Measurements from ENCODE around the gene ARMC7. TPM values are rescaled to one million over a fixed set of nuclear protein-coding genes. Genes with fewer than 3 reads are reported as not detected.

Gene ARMC7
- total RNA-seq, 1 experiment from 2014 or later = 48.7 TPM

DNA sequence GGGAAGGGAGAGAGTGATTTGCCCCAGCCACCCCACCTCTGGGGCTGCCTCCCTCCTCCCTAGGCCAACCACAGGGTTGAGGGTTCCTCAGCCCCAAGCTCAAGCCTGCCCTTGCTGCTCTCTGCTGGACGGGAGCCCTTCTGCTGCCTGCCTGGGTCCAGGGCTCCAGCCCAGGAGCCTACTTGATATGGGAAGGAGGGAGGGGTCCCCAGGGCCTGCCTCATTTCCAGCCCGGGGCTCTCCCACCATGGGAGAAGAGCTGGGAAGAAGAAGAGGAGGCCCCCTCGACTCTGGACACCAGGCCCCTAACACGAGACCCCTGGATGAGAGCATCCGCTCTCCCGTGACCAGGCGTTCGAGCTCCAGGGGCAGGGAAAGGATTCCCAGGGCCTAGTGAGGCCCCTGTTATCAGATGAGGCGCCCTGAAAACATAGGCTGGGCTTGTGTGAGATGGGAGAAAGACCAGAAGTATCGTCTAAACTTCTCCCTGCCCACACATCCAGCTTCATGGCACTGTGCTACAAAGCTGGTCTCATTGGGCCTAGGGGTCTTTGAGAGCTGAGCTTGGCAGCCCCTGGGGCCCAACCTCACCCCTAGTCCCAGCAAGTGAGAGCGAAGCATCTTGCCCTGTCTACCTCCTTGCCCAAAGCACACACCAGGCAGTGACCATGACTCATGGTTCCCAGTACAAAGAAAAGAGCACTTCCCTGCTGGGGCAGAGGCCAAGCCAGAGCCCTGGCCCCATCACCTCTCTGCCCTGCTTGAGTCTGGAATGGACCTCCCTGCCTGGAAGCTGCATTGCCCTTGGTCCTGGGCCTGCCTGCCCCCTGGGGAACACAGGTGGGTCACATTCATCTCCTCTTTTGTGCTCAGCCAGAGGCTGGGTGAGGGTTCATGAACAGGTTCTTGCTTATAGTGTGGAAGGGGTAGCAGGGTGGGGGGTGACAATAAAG is 21.0 kb upstream of the ARMC7 start:
- DNase-seq (ENCODE audit: low read depth, low spot score) (no peak), ATAC-seq (peak; percentile 61)
- CTCF ChIA-PET = interaction anchor here (0.6 to 2.0 kb wide), 7 partner anchors 17 to 141 kb away, joined by 3 to 11 read pairs (median 6); no protein-coding TSS in a partner anchor
- no peaks in the 10 kb centered on the region; the same call in 1 of the 2 replicates for H3K36me3 ChIP-seq (ENCODE audit: control insufficient read depth, insufficient read depth, low read length)
- BruUV-seq (replicated peaks) = TSS peak; percentile 73
- in situ Hi-C loops (cut with HindIII; ENCODE audit: low pct_unique_long_range_greater_than_20kb, low sequenced_read_pairs) (no loop called here), intact Hi-C loops (cut with micrococcal nuclease; ENCODE audit: unreplicated experiment) (no loop called here)
- POLR2A ChIA-PET = interaction anchor here (0.6 kb wide), 1 partner anchor 348 kb away, joined by 16 read pairs; no protein-coding TSS in a partner anchor
- no peaks in the 10 kb centered on the region for H3K27me3 ChIP-seq (ENCODE audit: control insufficient read depth, insufficient read depth, low read length)
- peak overlapping the region; percentile 56 to 76 for H3K4me3 ChIP-seq (ENCODE audit: low read depth in 2 of 2, low read length in 2 of 2)
- H3K27ac ChIP-seq (ENCODE audit: low read length) = peak overlapping the region; percentile 93
- H3K4me1 ChIP-seq (ENCODE audit: control insufficient read depth, insufficient read depth, low read length) = peaks cover 64% of the 10 kb centered on the region
- H3K9me3 ChIP-seq (ENCODE audit: control insufficient read depth, insufficient read depth, low read depth, low read length) = no peaks in the 10 kb centered on the region
- no peak for TF ChIP-seq POLR2AphosphoS5 (IDR thresholded peaks at IDR 0.05; ENCODE audit: low read depth, low read length)
- TF ChIP-seq TCF7L2 (IDR thresholded peaks at IDR 0.05; ENCODE audit: low read depth, low read length) = peak; percentile 54

- POLR2A ChIA-PET = no interaction called here
- intact Hi-C loops (cut with micrococcal nuclease; ENCODE audit: unreplicated experiment) (no loop called here), in situ Hi-C loops (cut with HindIII; ENCODE audit: low pct_unique_long_range_greater_than_20kb, low sequenced_read_pairs) (no loop called here)
- Histone ChIP-seq H3K4me3 (ENCODE audit: low read depth in 2 of 2, low read length in 2 of 2) (peak overlapping the region; percentile 9 to 50), H3K27me3 (ENCODE audit: control insufficient read depth, insufficient read depth, low read length) (no peaks in the 10 kb centered on the region), H3K9me3 (ENCODE audit: control insufficient read depth, insufficient read depth, low read depth, low read length) (no peaks in the 10 kb centered on the region), H3K4me1 (ENCODE audit: control insufficient read depth, insufficient read depth, low read length) (peaks cover 69% of the 10 kb centered on the region), H3K27ac (ENCODE audit: low read length) (peak overlapping the region; percentile 72), H3K36me3 (ENCODE audit: control insufficient read depth, insufficient read depth, low read length) (no peaks in the 10 kb centered on the region; the same call in 1 of the 2 replicates)
- no peak for DNase-seq (ENCODE audit: low read depth, low spot score)
- TF ChIP-seq SIN3A (IDR thresholded peaks at IDR 0.05; ENCODE audit: borderline replicate concordance, insufficient read depth, low read depth, low read length) (no peak), POLR2AphosphoS5 (IDR thresholded peaks at IDR 0.05; ENCODE audit: low read depth, low read length) (peak; percentile 20)
- no TSS peak for BruUV-seq (replicated peaks)
- CTCF ChIA-PET = interaction anchor here (0.6 to 0.9 kb wide), 3 partner anchors 19 to 130 kb away, joined by 3 to 4 read pairs (median 4); no protein-coding TSS in a partner anchor
- peak; percentile 11 for ATAC-seq
These were observed 18.6 kb upstream of the ARMC7 start for GRCh38 chr17:75090871-75091854.

DNA sequence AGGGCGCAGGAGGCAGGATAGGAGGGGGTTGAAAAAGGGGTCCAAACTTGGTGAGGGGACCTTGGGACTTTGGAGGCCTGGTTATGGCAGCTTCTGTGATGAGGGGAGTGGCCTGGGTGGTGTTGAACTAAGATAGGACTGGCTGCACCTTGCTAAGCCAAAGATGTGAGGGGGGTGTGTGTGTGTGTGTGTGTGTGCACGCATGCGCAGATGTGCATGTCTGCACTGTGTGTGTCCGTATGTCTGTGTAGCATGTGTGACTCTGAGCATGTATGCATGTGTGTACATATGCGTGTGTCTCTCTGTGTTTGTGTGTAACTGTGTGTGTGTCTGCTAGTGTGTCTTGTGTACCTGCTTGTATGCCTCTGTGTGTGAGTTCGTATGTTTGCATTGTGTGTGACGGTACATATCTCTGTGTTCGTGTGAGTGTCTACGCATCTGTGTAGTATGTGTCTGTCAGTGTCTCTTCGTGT is 17.9 kb upstream of the ARMC7 start:
- no peak for TF ChIP-seq TCF7L2 (IDR thresholded peaks at IDR 0.05; ENCODE audit: low read depth, low read length)
- TF ChIP-seq POLR2AphosphoS5 (IDR thresholded peaks at IDR 0.05; ENCODE audit: low read depth, low read length) = no peak
- no peak for TF ChIP-seq SIN3A (IDR thresholded peaks at IDR 0.05; ENCODE audit: borderline replicate concordance, insufficient read depth, low read depth, low read length)
- TF ChIP-seq, protein P1, sequence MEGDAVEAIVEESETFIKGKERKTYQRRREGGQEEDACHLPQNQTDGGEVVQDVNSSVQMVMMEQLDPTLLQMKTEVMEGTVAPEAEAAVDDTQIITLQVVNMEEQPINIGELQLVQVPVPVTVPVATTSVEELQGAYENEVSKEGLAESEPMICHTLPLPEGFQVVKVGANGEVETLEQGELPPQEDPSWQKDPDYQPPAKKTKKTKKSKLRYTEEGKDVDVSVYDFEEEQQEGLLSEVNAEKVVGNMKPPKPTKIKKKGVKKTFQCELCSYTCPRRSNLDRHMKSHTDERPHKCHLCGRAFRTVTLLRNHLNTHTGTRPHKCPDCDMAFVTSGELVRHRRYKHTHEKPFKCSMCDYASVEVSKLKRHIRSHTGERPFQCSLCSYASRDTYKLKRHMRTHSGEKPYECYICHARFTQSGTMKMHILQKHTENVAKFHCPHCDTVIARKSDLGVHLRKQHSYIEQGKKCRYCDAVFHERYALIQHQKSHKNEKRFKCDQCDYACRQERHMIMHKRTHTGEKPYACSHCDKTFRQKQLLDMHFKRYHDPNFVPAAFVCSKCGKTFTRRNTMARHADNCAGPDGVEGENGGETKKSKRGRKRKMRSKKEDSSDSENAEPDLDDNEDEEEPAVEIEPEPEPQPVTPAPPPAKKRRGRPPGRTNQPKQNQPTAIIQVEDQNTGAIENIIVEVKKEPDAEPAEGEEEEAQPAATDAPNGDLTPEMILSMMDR (IDR thresholded peaks at IDR 0.05) = no peak
- TF ChIP-seq, protein P2, sequence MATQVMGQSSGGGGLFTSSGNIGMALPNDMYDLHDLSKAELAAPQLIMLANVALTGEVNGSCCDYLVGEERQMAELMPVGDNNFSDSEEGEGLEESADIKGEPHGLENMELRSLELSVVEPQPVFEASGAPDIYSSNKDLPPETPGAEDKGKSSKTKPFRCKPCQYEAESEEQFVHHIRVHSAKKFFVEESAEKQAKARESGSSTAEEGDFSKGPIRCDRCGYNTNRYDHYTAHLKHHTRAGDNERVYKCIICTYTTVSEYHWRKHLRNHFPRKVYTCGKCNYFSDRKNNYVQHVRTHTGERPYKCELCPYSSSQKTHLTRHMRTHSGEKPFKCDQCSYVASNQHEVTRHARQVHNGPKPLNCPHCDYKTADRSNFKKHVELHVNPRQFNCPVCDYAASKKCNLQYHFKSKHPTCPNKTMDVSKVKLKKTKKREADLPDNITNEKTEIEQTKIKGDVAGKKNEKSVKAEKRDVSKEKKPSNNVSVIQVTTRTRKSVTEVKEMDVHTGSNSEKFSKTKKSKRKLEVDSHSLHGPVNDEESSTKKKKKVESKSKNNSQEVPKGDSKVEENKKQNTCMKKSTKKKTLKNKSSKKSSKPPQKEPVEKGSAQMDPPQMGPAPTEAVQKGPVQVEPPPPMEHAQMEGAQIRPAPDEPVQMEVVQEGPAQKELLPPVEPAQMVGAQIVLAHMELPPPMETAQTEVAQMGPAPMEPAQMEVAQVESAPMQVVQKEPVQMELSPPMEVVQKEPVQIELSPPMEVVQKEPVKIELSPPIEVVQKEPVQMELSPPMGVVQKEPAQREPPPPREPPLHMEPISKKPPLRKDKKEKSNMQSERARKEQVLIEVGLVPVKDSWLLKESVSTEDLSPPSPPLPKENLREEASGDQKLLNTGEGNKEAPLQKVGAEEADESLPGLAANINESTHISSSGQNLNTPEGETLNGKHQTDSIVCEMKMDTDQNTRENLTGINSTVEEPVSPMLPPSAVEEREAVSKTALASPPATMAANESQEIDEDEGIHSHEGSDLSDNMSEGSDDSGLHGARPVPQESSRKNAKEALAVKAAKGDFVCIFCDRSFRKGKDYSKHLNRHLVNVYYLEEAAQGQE (IDR thresholded peaks at IDR 0.05; ENCODE audit: insufficient read depth in 1 of 2, low read depth in 2 of 2, low read length in 1 of 2) = no peak
- H3K9me3 ChIP-seq (ENCODE audit: control insufficient read depth, insufficient read depth, low read depth, low read length) = no peaks in the 10 kb centered on the region
- H3K27me3 ChIP-seq (ENCODE audit: control insufficient read depth, insufficient read depth, low read length) = no peaks in the 10 kb centered on the region
- H3K27ac ChIP-seq (ENCODE audit: low read length) = peak overlapping the region; percentile 72
- H3K4me1 ChIP-seq (ENCODE audit: control insufficient read depth, insufficient read depth, low read length) = peaks cover 69% of the 10 kb centered on the region
- peak overlapping the region; percentile 9 to 50 for H3K4me3 ChIP-seq (ENCODE audit: low read depth in 2 of 2, low read length in 2 of 2)
- POLR2A ChIA-PET = no interaction called here
- CTCF ChIA-PET = interaction anchor here (0.8 kb wide), 1 partner anchor 131 kb away, joined by 4 read pairs; no protein-coding TSS in a partner anchor
- ATAC-seq (no peak), DNase-seq (ENCODE audit: low read depth, low spot score) (no peak)
- in situ Hi-C loops (cut with HindIII; ENCODE audit: low pct_unique_long_range_greater_than_20kb, low sequenced_read_pairs) (no loop called here), intact Hi-C loops (cut with micrococcal nuclease; ENCODE audit: unreplicated experiment) (no loop called here)
- no peaks in the 10 kb centered on the region; the same call in 1 of the 2 replicates for H3K36me3 ChIP-seq (ENCODE audit: control insufficient read depth, insufficient read depth, low read length)
- BruUV-seq (replicated peaks) = no TSS peak
